BLaER1 treated with 17β-estradiol and CSF1 and Interleukin-3, amounts not matched to agents 10 nM and 100 nM (cell line): ENCODE data around the gene PPL.

Source experiments
- H3K27ac ChIP-seq, 11 experiments: shearing (Covaris generic); formaldehyde crosslinking; 2 replicates each; pipeline ENCODE4 v1.8.1; 2022
- H3K27me3 ChIP-seq, 11 experiments: shearing (Covaris generic); formaldehyde crosslinking; 2 replicates each; pipeline ENCODE4 v1.8.1; 2022
- H3K36me3 ChIP-seq, 11 experiments: shearing (Covaris generic); formaldehyde crosslinking; 2 replicates each; pipeline ENCODE4 v1.8.1; 2022
- H3K4me1 ChIP-seq, 10 experiments: shearing (Covaris generic); formaldehyde crosslinking; 2 replicates each; pipeline ENCODE4 v1.8.1; 2022
- H3K4me2 ChIP-seq, 11 experiments: shearing (Covaris generic); formaldehyde crosslinking; 2 replicates each; pipeline ENCODE4 v1.8.1; 2022
- H3K4me3 ChIP-seq, 10 experiments: shearing (Covaris generic); formaldehyde crosslinking; 2 replicates each; pipeline ENCODE4 v1.8.1; 2022
- H3K9ac ChIP-seq, 11 experiments: shearing (Covaris generic); formaldehyde crosslinking; 2 replicates each; pipeline ENCODE4 v1.8.1; 2022
- H3K9me3 ChIP-seq, 11 experiments: shearing (Covaris generic); formaldehyde crosslinking; replicated peaks in 1 of 11; 2 replicates each; pipeline ENCODE4 v1.8.1; 2022
- H4K20me1 ChIP-seq, 11 experiments: shearing (Covaris generic); formaldehyde crosslinking; 2 replicates each; pipeline ENCODE4 v1.8.1; 2022
- Cebpa-rat ChIP-seq, 11 experiments: shearing (Covaris generic); IDR thresholded peaks; 2 replicates each; pipeline ENCODE4 v1.8.1; 2022

The PPL gene

DNA sequence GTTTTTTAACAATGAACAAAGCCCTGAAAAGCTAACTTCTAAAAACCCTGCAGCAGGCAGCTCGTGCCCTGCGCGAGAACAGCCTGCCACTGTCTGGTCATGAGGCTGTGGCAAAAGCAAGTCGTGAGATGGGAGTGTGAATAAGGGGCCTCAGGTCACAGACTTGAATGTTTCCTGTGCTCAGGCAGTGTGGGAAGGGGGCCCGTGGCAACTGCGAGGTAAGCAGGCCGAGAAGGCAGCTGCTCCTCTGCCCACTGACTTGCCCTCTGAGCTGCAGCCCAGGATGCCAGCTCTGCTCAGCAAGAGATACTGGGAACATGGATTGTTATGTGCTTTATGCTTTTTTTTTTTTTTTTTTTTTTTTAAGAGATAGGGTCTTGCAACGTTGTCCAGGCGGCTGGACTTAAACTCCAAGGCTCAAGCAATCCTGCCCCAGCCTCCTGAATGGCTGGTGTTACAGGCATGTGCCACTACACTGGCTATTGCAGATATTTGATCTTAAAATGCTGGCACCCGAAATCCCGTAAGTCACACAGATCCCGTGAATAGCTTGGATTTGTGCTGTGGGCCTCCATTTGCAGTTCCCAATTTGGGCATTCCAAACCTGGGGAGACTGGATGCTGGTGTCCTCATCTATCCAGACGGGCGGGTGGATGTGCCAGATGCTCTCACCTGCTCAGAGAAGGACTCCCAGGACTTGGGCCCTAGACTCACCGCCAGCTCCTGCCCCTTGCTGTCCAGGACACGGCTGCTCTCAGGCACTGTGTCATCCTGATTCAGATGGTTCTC lies 45.7 kb downstream of the PPL start:
- no peak for TF ChIP-seq Cebpa-rat (IDR thresholded peaks at IDR 0.05)
- peaks cover under 1 to 23% (median 16%) of the 10 kb centered on the region in 11 experiments; a peak in 20 of 22 replicates for H3K36me3 ChIP-seq
- no peak overlapping the region for H3K4me2 ChIP-seq
- no peak overlapping the region for H3K27ac ChIP-seq
- no peak overlapping the region for H3K9ac ChIP-seq
- peaks cover 0 to 57% (median 10%) of the 10 kb centered on the region in 11 experiments; a peak in 10 of 22 replicates for H4K20me1 ChIP-seq
- H3K9me3 ChIP-seq = no peaks in the 10 kb centered on the region
- peaks cover 0 to 10% (median 0%) of the 10 kb centered on the region in 10 experiments; a peak in 1 of 20 replicates for H3K4me1 ChIP-seq
- H3K4me3 ChIP-seq = no peak overlapping the region
- no peaks in the 10 kb centered on the region for H3K27me3 ChIP-seq

- Histone ChIP-seq H3K4me2 (no peak overlapping the region), H3K4me3 (no peak overlapping the region), H3K27me3 (no peaks in the 10 kb centered on the region), H3K27ac (no peak overlapping the region), H3K36me3 (peaks cover 7 to 29% (median 22%) of the 10 kb centered on the region in 11 experiments), H3K4me1 (peaks cover 0 to 10% (median 0%) of the 10 kb centered on the region in 10 experiments; a peak in 1 of 20 replicates), H4K20me1 (peaks cover 0 to 63% (median 15%) of the 10 kb centered on the region in 11 experiments; a peak in 10 of 22 replicates), H3K9me3 (no peaks in the 10 kb centered on the region), H3K9ac (no peak overlapping the region)
- no peak for TF ChIP-seq Cebpa-rat (IDR thresholded peaks at IDR 0.05)
Observed at GRCh38 chr16:4890686-4891085, 46.3 kb downstream of the PPL start.

DNA sequence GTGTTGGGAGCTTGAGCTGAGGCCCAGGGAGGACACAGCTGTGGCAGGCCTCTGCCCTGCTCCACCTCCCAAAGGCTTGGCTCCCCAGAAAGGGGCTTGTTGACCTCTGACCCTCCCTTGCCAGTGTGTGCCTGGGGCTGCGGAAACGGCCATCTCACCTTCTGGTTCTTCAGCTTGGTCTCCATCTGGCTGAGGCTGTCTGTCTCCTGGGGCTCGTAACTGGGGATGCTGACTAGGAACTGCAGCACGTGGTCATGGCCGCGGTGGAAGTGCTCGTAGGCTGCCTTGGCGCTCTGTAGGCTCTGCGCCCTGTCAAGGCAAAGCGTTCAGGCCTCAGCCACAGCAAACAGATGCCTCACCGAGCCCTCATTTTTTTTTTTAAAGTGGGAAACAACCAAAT lies 46.9 kb downstream of the PPL start:
- H3K4me3 ChIP-seq = no peak overlapping the region
- no peak overlapping the region for H3K9ac ChIP-seq
- H3K9me3 ChIP-seq = no peaks in the 10 kb centered on the region
- peaks cover 0 to 63% (median 15%) of the 10 kb centered on the region in 11 experiments; a peak in 10 of 22 replicates for H4K20me1 ChIP-seq
- no peaks in the 10 kb centered on the region for H3K27me3 ChIP-seq
- no peak overlapping the region for H3K27ac ChIP-seq
- H3K4me1 ChIP-seq = peaks cover 0 to 10% (median 0%) of the 10 kb centered on the region in 10 experiments; a peak in 1 of 20 replicates
- H3K4me2 ChIP-seq = no peak overlapping the region
- peaks cover 13 to 36% (median 28%) of the 10 kb centered on the region in 11 experiments for H3K36me3 ChIP-seq
- no peak for TF ChIP-seq Cebpa-rat (IDR thresholded peaks at IDR 0.05)

- Histone ChIP-seq H3K27me3 (no peaks in the 10 kb centered on the region), H3K9me3 (no peaks in the 10 kb centered on the region), H3K4me3 (no peak overlapping the region), H3K4me2 (no peak overlapping the region), H4K20me1 (peaks cover 0 to 73% (median 25%) of the 10 kb centered on the region in 11 experiments; a peak in 14 of 22 replicates), H3K4me1 (peaks cover 0 to 10% (median 0%) of the 10 kb centered on the region in 10 experiments; a peak in 1 of 20 replicates), H3K9ac (no peak overlapping the region), H3K27ac (no peak overlapping the region), H3K36me3 (peaks cover 28 to 50% (median 43%) of the 10 kb centered on the region in 11 experiments)
- no peak for TF ChIP-seq Cebpa-rat (IDR thresholded peaks at IDR 0.05)
Observed at GRCh38 chr16:4888428-4889135, 48.4 kb downstream of the PPL start.

- H3K9me3 ChIP-seq = no peaks in the 10 kb centered on the region
- no peaks in the 10 kb centered on the region for H3K4me1 ChIP-seq
- no peak overlapping the region for H3K4me2 ChIP-seq
- peaks cover 52 to 75% (median 65%) of the 10 kb centered on the region in 11 experiments for H3K36me3 ChIP-seq
- no peak overlapping the region for H3K4me3 ChIP-seq
- TF ChIP-seq Cebpa-rat (IDR thresholded peaks at IDR 0.05) = no peak
- peaks cover 0 to 75% (median 40%) of the 10 kb centered on the region in 11 experiments; a peak in 15 of 22 replicates for H4K20me1 ChIP-seq
- no peaks in the 10 kb centered on the region for H3K27me3 ChIP-seq
- no peak overlapping the region for H3K27ac ChIP-seq
- H3K9ac ChIP-seq = no peak overlapping the region
Observed at GRCh38 chr16:4886151-4886550, 50.8 kb downstream of the PPL start.

- Histone ChIP-seq H4K20me1 (peaks cover 0 to 72% (median 43%) of the 10 kb centered on the region in 11 experiments; a peak in 15 of 22 replicates), H3K36me3 (peaks cover 61 to 81% (median 75%) of the 10 kb centered on the region in 11 experiments), H3K9ac (no peak overlapping the region), H3K4me3 (no peak overlapping the region), H3K27me3 (no peaks in the 10 kb centered on the region), H3K4me2 (no peak overlapping the region), H3K9me3 (no peaks in the 10 kb centered on the region), H3K4me1 (no peaks in the 10 kb centered on the region), H3K27ac (no peak overlapping the region)
- no peak for TF ChIP-seq Cebpa-rat (IDR thresholded peaks at IDR 0.05)
Observed at GRCh38 chr16:4884972-4885874, 51.7 kb downstream of the PPL start.

- H3K9ac ChIP-seq = no peak overlapping the region
- peaks cover 71 to 91% (median 85%) of the 10 kb centered on the region in 11 experiments for H3K36me3 ChIP-seq
- no peak for TF ChIP-seq Cebpa-rat (IDR thresholded peaks at IDR 0.05)
Observed at GRCh38 chr16:4884209-4884608, 52.7 kb downstream of the PPL start.

DNA sequence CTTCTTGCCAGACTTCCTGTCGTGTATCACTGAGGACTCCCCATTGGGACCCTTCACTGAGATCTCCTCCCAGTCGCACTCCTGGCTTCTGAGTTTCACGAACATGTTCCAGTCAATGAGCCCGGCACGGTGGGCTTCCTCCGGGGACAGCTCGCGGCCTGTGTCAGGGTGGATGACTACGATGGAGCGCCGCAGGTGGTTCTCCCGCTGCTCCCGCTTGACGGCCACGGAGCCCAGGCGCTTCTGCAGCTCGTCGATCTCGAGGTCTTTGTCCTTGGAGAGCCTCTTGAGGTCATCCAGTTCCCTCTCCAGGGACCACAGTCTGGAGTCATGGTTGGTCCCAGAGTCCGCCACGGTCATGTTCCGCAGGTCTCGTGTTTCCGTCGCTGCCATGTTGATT lies 53.4 kb downstream of the PPL start:
- Histone ChIP-seq H3K4me2 (no peak overlapping the region), H3K36me3 (peaks cover 78 to 98% (median 92%) of the 10 kb centered on the region in 11 experiments), H3K9me3 (no peaks in the 10 kb centered on the region), H3K9ac (no peak overlapping the region), H3K27ac (no peak overlapping the region), H4K20me1 (peaks cover 0 to 81% (median 47%) of the 10 kb centered on the region in 11 experiments; a peak in 16 of 22 replicates), H3K4me3 (no peak overlapping the region), H3K27me3 (no peaks in the 10 kb centered on the region), H3K4me1 (no peaks in the 10 kb centered on the region)
- no peak for TF ChIP-seq Cebpa-rat (IDR thresholded peaks at IDR 0.05)

More at GRCh38 chr16:4884209-4884608, 52.7 kb downstream of the PPL start:
- no peak overlapping the region for H3K27ac ChIP-seq
- no peak overlapping the region for H3K4me2 ChIP-seq
- no peaks in the 10 kb centered on the region for H3K27me3 ChIP-seq
- H3K4me3 ChIP-seq = no peak overlapping the region
- H3K4me1 ChIP-seq = no peaks in the 10 kb centered on the region
- peaks cover 0 to 74% (median 47%) of the 10 kb centered on the region in 11 experiments; a peak in 15 of 22 replicates for H4K20me1 ChIP-seq
- H3K9me3 ChIP-seq = no peaks in the 10 kb centered on the region
